Loucy (cell line): ENCODE measurements around the gene ELMOD2.
"Not testable (repeated sequence)": the region's sequence is repeated elsewhere in the genome, so short reads cannot be mapped to it uniquely, and the experiment has no call there.

Source experiments
- H2AFZ ChIP-seq: fragments of 200-600 bp; sonication (generic); 2 replicates; pipeline ENCODE4 v1.6.0; 2016; ENCODE audit warnings: antibody characterized with exemption, mild to moderate bottlenecking, low read length, moderate library complexity
- H3F3A ChIP-seq: fragments of 200-600 bp; 2 replicates; pipeline ENCODE4 v1.6.0; 2016; ENCODE audit warnings: antibody characterized with exemption, low read depth, mild to moderate bottlenecking
- H3K27me3 ChIP-seq: fragments of 200-600 bp; sonication (generic); 2 replicates; pipeline ENCODE4 v1.6.1; 2014; ENCODE audit warnings: low read length, mild to moderate bottlenecking; ENCODE audit not compliant: insufficient read depth, poor library complexity, severe bottlenecking
- H3K36me3 ChIP-seq: fragments of 200-600 bp; sonication (generic); 2 replicates; pipeline ENCODE4 v1.6.1; 2016; ENCODE audit warnings: low read length; ENCODE audit not compliant: insufficient read depth
- H3K4me1 ChIP-seq: fragments of 200-600 bp; sonication (generic); 2 replicates; pipeline ENCODE4 v1.5.1; 2014; ENCODE audit warnings: low read length, mild to moderate bottlenecking; ENCODE audit not compliant: insufficient read depth, poor library complexity, severe bottlenecking
- H3K4me2 ChIP-seq: fragments of 200-600 bp; sonication (generic); 2 replicates; pipeline ENCODE4 v1.6.0; 2014; ENCODE audit warnings: antibody characterized with exemption, low read length, low read depth, mild to moderate bottlenecking; ENCODE audit not compliant: poor library complexity, severe bottlenecking
- H3K4me3 ChIP-seq: fragments of 200-600 bp; sonication (generic); 2 replicates; pipeline ENCODE4 v1.5.1; 2014; ENCODE audit warnings: low read length, mild to moderate bottlenecking, mixed read lengths; ENCODE audit not compliant: poor library complexity, severe bottlenecking
- H3K79me2 ChIP-seq: fragments of 200-600 bp; sonication (generic); 2 replicates; pipeline ENCODE4 v1.6.1; 2014; ENCODE audit warnings: low read length; ENCODE audit not compliant: insufficient read depth
- H3K9ac ChIP-seq: fragments of 200-600 bp; sonication (generic); 2 replicates; pipeline ENCODE4 v1.6.0; 2014; ENCODE audit warnings: mild to moderate bottlenecking, low read depth, low read length, moderate library complexity; ENCODE audit not compliant: poor library complexity, severe bottlenecking
- H3K9me2 ChIP-seq: fragments of 200-600 bp; sonication (generic); replicated peaks from 2 replicates; pipeline ENCODE4 v1.6.1; 2016; ENCODE audit warnings: low read depth, low read length, mixed read lengths
- H3K9me3 ChIP-seq: fragments of 200-600 bp; sonication (generic); 2 replicates; pipeline ENCODE4 v1.6.1; 2014; ENCODE audit warnings: mild to moderate bottlenecking, antibody characterized with exemption, low read length, low read depth; ENCODE audit not compliant: insufficient read depth
- H4K20me1 ChIP-seq: fragments of 200-600 bp; sonication (generic); 2 replicates; pipeline ENCODE4 v1.6.0; 2014; ENCODE audit warnings: antibody characterized with exemption, low read length, mild to moderate bottlenecking; ENCODE audit not compliant: insufficient read depth, poor library complexity, severe bottlenecking
- CTCF ChIP-seq: fragments of 200-600 bp; sonication (generic); conservative IDR thresholded peaks from 2 replicates; pipeline ENCODE4 v1.5.1; 2014; ENCODE audit warnings: mild to moderate bottlenecking, antibody characterized with exemption, low read length
- EZH2phosphoT487 ChIP-seq: fragments of 200-600 bp; IDR thresholded peaks from 2 replicates; pipeline ENCODE4 v1.6.1; 2018; ENCODE audit warnings: antibody characterized with exemption, mild to moderate bottlenecking, moderate library complexity, borderline replicate concordance

ELMOD2 gene

GRCh38 chr4:140504261-140504660 lies 19.7 kb upstream of the ELMOD2 start:
- H3K9ac ChIP-seq = no peak overlapping the region
- H3F3A ChIP-seq = no peaks in the 10 kb centered on the region
- no peaks in the 10 kb centered on the region for H3K9me3 ChIP-seq
- H3K79me2 ChIP-seq = no peaks in the 10 kb centered on the region
- H3K4me1 ChIP-seq = no peaks in the 10 kb centered on the region
- no peaks in the 10 kb centered on the region for H3K36me3 ChIP-seq
- H2AFZ ChIP-seq = no peak overlapping the region
- no peak for TF ChIP-seq CTCF
- no peak for TF ChIP-seq EZH2phosphoT487
- no peak overlapping the region for H3K4me2 ChIP-seq
- H3K27me3 ChIP-seq = no peaks in the 10 kb centered on the region
- no peaks in the 10 kb centered on the region for H3K9me2 ChIP-seq
- no peak overlapping the region for H3K4me3 ChIP-seq
- no peaks in the 10 kb centered on the region for H4K20me1 ChIP-seq

GRCh38 chr4:140513765-140514164 lies 10.2 kb upstream of the ELMOD2 start:
- not testable (repeated sequence) for H4K20me1 ChIP-seq

GRCh38 chr4:140515423-140515822 lies 8.5 kb upstream of the ELMOD2 start:
- H3K27me3 ChIP-seq = no peaks in the 10 kb centered on the region
- no peak overlapping the region for H3K9ac ChIP-seq
- no peaks in the 10 kb centered on the region for H3K9me3 ChIP-seq
- no peak for TF ChIP-seq CTCF
- TF ChIP-seq EZH2phosphoT487 = no peak
- no peak overlapping the region for H3K4me2 ChIP-seq
- no peaks in the 10 kb centered on the region for H3F3A ChIP-seq
- no peaks in the 10 kb centered on the region for H4K20me1 ChIP-seq
- no peaks in the 10 kb centered on the region for H3K4me1 ChIP-seq
- H2AFZ ChIP-seq = no peak overlapping the region
- no peaks in the 10 kb centered on the region for H3K9me2 ChIP-seq
- H3K79me2 ChIP-seq = no peaks in the 10 kb centered on the region
- no peaks in the 10 kb centered on the region for H3K36me3 ChIP-seq
- H3K4me3 ChIP-seq = no peak overlapping the region

More at GRCh38 chr4:140513765-140514164, 10.2 kb upstream of the ELMOD2 start:
- H3K9me2 ChIP-seq, H3K4me3 ChIP-seq, H3K36me3 ChIP-seq, H3K4me2 ChIP-seq, H3K79me2 ChIP-seq, H3K4me1 ChIP-seq, H2AFZ ChIP-seq, H3K9ac ChIP-seq, H3K9me3 ChIP-seq, H3K27me3 ChIP-seq, H3F3A ChIP-seq: not testable (repeated sequence)

GRCh38 chr4:140523370-140523856 lies 555 bp upstream of the ELMOD2 start:
- no peak for TF ChIP-seq EZH2phosphoT487
- TF ChIP-seq CTCF = no peak
- no peak overlapping the region for H3K9ac ChIP-seq
- H3K36me3 ChIP-seq = no peaks in the 10 kb centered on the region
- no peaks in the 10 kb centered on the region for H3K27me3 ChIP-seq
- peak overlapping the region; percentile 76 for H2AFZ ChIP-seq
- no peaks in the 10 kb centered on the region for H3F3A ChIP-seq
- peaks cover 28% of the 10 kb centered on the region for H3K79me2 ChIP-seq
- H3K4me2 ChIP-seq = peak overlapping the region; percentile 54
- no peaks in the 10 kb centered on the region for H3K9me3 ChIP-seq
- H3K9me2 ChIP-seq = no peaks in the 10 kb centered on the region
- H3K4me1 ChIP-seq = peaks cover 17% of the 10 kb centered on the region
- H3K4me3 ChIP-seq = peak overlapping the region; percentile 58
- H4K20me1 ChIP-seq = no peaks in the 10 kb centered on the region
